Caki2 (cell line): Measurements from ENCODE around the gene TBC1D28. TPM values are rescaled to one million over a fixed set of nuclear protein-coding genes. Genes with fewer than 3 reads are reported as not detected.
"Not testable (repeated sequence)": the region's sequence is repeated elsewhere in the genome, so short reads cannot be mapped to it uniquely, and the experiment has no call there.

ENCODE experiments used
- DNase-seq: peaks from one replicate; pipeline ENCODE4 v3.0.0-alpha.2; 2015; ENCODE audit warnings: low read depth
- in situ Hi-C: cut with HindIII; loops from 2 replicates; pipeline ENCODE4 v1.10.0; 2016; ENCODE audit warnings: low sequenced_read_pairs, low pct_unique_long_range_greater_than_20kb, mixed read lengths
- total RNA-seq: library from RNA; depleted of rRNA; stranded (reverse); fragments of >200 nt; shearing (Covaris generic); gene quantifications from 2 replicates; pipeline ENCODE4 v1.2.3, GENCODE V29; 2014; ENCODE audit warnings: low replicate concordance; rRNA removed

The TBC1D28 gene
- total RNA-seq, 1 experiment from 2014 or later = not detected

- in situ Hi-C loops = not testable (repeated sequence)
- peak; percentile 71 for DNase-seq
These were observed 18.6 kb downstream of the TBC1D28 start for GRCh38 chr17:18625509-18626104.

- in situ Hi-C loops = not testable (repeated sequence)
- peak; percentile 15 for DNase-seq
These were observed 19.2 kb downstream of the TBC1D28 start for GRCh38 chr17:18624862-18625501.

- in situ Hi-C loops, DNase-seq: not testable (repeated sequence)
These were observed 26.6 kb downstream of the TBC1D28 start for GRCh38 chr17:18617613-18618012.

GRCh38 chr17:18613016-18613415 is 31.2 kb downstream of the TBC1D28 start:
- DNase-seq, in situ Hi-C loops: not testable (repeated sequence)

- DNase-seq, in situ Hi-C loops: not testable (repeated sequence)
These were observed 51.1 kb downstream of the TBC1D28 start for GRCh38 chr17:18593138-18593537.

Other genes starting within 250 kb of the TBC1D28 start
- not detected in 2 replicates for gene LGALS9C, start 167.6 kb downstream of the TBC1D28 start, total RNA-seq
- 0.10 TPM in 1 of 2 replicates, not detected in the other for gene FOXO3B, start 37.9 kb upstream of the TBC1D28 start, total RNA-seq
- gene FBXW10, start 99.7 kb upstream of the TBC1D28 start, total RNA-seq = 0.14 and 0.67 TPM in 2 replicates
- 56.8 and 69.6 TPM in 2 replicates for gene TVP23B, start 136.8 kb upstream of the TBC1D28 start, total RNA-seq
- gene PRPSAP2, start 213.7 kb upstream of the TBC1D28 start, total RNA-seq = 52.2 and 67.5 TPM in 2 replicates